Measurements from ENCODE around the gene GNAQ. TPM values are rescaled to one million over a fixed set of nuclear protein-coding genes. Genes with fewer than 3 reads are reported as not detected.

The GNAQ gene
- total and polyA plus RNA-seq, 10 donors: 4.4 to 52.3 (median 31.2) TPM

DNA sequence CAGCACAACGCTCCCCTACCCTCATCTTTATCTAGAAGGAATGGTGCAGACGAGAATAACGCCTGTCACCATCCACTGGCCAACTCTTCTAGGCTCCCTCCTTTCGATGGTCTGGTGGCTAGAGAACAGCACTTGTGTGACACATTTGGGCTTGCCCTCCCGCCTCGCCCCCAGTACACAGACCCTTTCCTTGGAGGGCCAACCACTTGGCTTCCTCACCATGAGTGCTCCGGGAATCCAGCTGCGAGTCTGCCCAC lies 1.4 kb downstream of the GNAQ start:
- no peak for DNase-seq
- 3 to 15% (median 7%) methylated on average over 8 of the region's 8 CpGs for WGBS, 5 donors
- H3K27ac ChIP-seq: peak overlapping the region in 7 of 8 donors; percentile 86 to 94 (median 90)
- H3K4me3 ChIP-seq: peak overlapping the region; percentile 45 to 79 (median 56)
- TF ChIP-seq POLR2A (IDR thresholded peaks at IDR 0.05) (no peak), POLR2AphosphoS5 (IDR thresholded peaks at IDR 0.05) (no peak), CTCF (IDR thresholded peaks at IDR 0.05 in 8 of 11, conservative IDR thresholded peaks at IDR 0.05 in 3 of 11) (no peak)
- H3K9me3 ChIP-seq: no peaks in the 10 kb centered on the region
- peaks cover 0 to 53% (median 27%) of the 10 kb centered on the region in 7 donors for H3K27me3 ChIP-seq (replicated peaks in 1 of 7)
- H3K36me3 ChIP-seq: no peaks in the 10 kb centered on the region
- H3K4me1 ChIP-seq: peaks cover 0 to 84% (median 45%) of the 10 kb centered on the region in 6 donors
- intact Hi-C loops (cut with DNase I; ENCODE audit: low total_unique reads): no loop called here

DNA sequence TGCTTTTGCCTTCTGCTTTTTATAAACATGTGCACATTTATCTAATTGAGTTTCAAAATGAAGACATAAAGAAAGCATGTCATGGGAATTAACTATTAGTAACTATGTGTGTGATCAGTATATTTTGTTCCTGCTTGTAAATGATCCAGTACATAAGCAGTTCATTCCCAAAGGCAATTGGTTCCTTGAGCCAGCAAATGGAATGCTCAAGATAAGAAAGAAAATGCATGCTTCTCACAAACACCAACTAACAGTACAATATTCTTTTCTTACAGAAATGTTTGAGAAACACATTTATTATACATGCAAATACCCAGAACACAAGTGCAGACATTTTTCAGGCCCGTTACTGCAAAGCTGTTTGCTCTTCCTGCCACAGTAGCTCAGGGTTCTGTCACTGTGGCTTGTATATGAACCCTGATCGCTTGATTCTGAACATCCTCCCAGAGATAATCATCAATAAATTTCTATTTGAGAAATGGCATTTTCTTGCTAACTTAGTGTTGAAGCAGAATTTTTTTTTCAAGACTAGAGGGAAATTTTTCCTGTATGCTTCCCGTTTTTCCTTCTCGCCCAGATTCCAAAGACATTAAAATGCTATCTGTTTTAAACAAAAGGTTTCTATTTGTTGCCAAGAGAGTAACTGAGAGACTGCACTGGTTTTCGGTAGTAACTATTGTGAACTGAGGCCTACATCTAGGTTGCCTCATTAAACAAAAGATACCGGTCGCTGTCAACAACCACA lies 1.9 kb downstream of the GNAQ start:
- Histone ChIP-seq H3K9me3 (no peaks in the 10 kb centered on the region), H3K27me3 (replicated peaks in 1 of 7) (peaks cover 0 to 48% (median 27%) of the 10 kb centered on the region in 7 donors), H3K4me1 (peaks cover 0 to 83% (median 41%) of the 10 kb centered on the region in 6 donors), H3K4me3 (peak overlapping the region; percentile 45 to 79 (median 56)), H3K36me3 (no peaks in the 10 kb centered on the region), H3K27ac (peak overlapping the region in 7 of 8 donors; percentile 86 to 94 (median 90))
- 10 to 25% (median 15%) methylated on average over 7 of the region's 7 CpGs for WGBS, 5 donors
- TF ChIP-seq POLR2AphosphoS5 (IDR thresholded peaks at IDR 0.05): no peak
- TF ChIP-seq POLR2A (IDR thresholded peaks at IDR 0.05): no peak
- no peak for TF ChIP-seq CTCF (IDR thresholded peaks at IDR 0.05 in 8 of 11, conservative IDR thresholded peaks at IDR 0.05 in 3 of 11)
- DNase-seq: no peak
- intact Hi-C loops (cut with DNase I; ENCODE audit: low total_unique reads): no loop called here

- intact Hi-C loops (cut with DNase I; ENCODE audit: low total_unique reads): no loop called here
- Histone ChIP-seq H3K4me3 (peak overlapping the region in 5 of 8 donors; percentile 53 to 79 (median 61)), H3K36me3 (no peaks in the 10 kb centered on the region), H3K4me1 (peaks cover 0 to 85% (median 41%) of the 10 kb centered on the region in 6 donors), H3K27me3 (replicated peaks in 1 of 7) (peaks cover 0 to 47% (median 26%) of the 10 kb centered on the region in 7 donors), H3K27ac (peak overlapping the region in 7 of 8 donors; percentile 22 to 94 (median 90)), H3K9me3 (no peaks in the 10 kb centered on the region)
- no peak for DNase-seq
- WGBS, 5 donors: 58 to 82% (median 64%) methylated on average over 1 of the region's 1 CpG
- no peak for TF ChIP-seq POLR2A (IDR thresholded peaks at IDR 0.05)
- no peak for TF ChIP-seq POLR2AphosphoS5 (IDR thresholded peaks at IDR 0.05)
- no peak for TF ChIP-seq CTCF (IDR thresholded peaks at IDR 0.05 in 8 of 11, conservative IDR thresholded peaks at IDR 0.05 in 3 of 11)
Measured at GRCh38 chr9:78028926-78029325, 2.7 kb downstream of the GNAQ start.

DNA sequence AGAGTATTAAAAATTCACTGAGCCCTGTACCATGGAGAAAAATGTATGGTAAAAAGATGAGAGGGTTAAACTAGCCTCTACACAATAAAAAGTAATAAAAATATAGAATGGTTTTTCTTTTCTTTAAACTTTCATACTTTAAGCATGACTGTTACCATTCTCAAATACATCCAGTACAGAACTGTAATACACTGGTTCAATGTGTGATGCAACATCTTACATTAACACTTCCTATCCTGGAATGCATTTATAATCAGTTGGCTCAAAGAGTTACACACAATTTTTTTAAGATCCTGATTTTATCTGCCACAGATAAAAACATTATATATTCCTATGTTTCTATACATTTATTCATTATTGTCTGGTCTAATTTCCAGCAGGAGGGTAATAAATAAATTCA lies 4.7 kb downstream of the GNAQ start:
- no peak for DNase-seq
- no peaks in the 10 kb centered on the region for H3K9me3 ChIP-seq
- peaks cover 0 to 31% (median 12%) of the 10 kb centered on the region in 7 donors for H3K27me3 ChIP-seq (replicated peaks in 1 of 7)
- no peaks in the 10 kb centered on the region for H3K36me3 ChIP-seq
- no peak overlapping the region for H3K4me3 ChIP-seq
- H3K4me1 ChIP-seq: peaks cover 3 to 88% (median 37%) of the 10 kb centered on the region in 6 donors
- intact Hi-C loops (cut with DNase I; ENCODE audit: low total_unique reads): no loop called here
- TF ChIP-seq CTCF (IDR thresholded peaks at IDR 0.05 in 8 of 11, conservative IDR thresholded peaks at IDR 0.05 in 3 of 11) (no peak), POLR2A (IDR thresholded peaks at IDR 0.05) (no peak), POLR2AphosphoS5 (IDR thresholded peaks at IDR 0.05) (no peak)
- peak overlapping the region in 1 of 8 donors; percentile 41 for H3K27ac ChIP-seq
